Purkinje cell (primary cell): ENCODE data around the gene CPNE6. TPM values are rescaled to one million over a fixed set of nuclear protein-coding genes. Genes with fewer than 3 reads are reported as not detected.

Source experiments
- polyA plus RNA-seq: library from polyadenylated mRNA; unstranded; fragments of >200 nt; fragmentation: Nextera tagmentation; gene quantifications from 2 replicates; pipeline ENCODE4 v1.2.1, GENCODE V29; 2014

The CPNE6 gene
- polyA plus RNA-seq, result 30.4 and 42.2 TPM in 2 replicates

DNA sequence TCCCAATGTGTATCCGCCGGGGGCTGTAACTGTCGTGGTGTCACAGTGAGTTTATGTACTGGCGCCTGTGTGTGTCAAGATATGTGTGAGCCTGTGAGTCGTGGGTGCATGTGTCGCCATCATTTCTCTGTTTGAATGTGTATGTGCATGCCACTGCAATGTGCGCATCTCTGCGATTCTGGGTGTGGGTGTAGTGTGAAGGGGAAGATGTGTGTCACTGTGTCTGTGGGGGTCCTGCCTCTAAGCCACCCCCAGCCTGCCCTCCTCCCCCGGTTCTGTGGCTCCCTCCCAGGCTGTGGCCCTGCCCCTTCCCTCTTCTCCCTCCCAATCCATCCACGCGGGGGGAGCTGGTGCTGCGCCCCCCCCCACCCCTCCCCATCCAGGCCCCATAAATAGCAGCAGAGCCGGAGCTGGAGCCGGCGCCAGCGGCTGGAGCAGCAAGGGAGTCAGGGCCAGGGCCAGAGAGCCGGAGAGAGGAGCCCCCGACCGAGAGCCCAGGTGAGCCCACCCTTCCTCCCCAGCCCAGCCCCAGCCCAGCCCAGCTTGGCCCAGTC, at the start of gene CPNE6:
TSS of gene CPNE6 (plus strand) at position 419 of the 554 bp plus-strand sequence. CDS start 1,375 bp downstream, outside the sequence.

DNA sequence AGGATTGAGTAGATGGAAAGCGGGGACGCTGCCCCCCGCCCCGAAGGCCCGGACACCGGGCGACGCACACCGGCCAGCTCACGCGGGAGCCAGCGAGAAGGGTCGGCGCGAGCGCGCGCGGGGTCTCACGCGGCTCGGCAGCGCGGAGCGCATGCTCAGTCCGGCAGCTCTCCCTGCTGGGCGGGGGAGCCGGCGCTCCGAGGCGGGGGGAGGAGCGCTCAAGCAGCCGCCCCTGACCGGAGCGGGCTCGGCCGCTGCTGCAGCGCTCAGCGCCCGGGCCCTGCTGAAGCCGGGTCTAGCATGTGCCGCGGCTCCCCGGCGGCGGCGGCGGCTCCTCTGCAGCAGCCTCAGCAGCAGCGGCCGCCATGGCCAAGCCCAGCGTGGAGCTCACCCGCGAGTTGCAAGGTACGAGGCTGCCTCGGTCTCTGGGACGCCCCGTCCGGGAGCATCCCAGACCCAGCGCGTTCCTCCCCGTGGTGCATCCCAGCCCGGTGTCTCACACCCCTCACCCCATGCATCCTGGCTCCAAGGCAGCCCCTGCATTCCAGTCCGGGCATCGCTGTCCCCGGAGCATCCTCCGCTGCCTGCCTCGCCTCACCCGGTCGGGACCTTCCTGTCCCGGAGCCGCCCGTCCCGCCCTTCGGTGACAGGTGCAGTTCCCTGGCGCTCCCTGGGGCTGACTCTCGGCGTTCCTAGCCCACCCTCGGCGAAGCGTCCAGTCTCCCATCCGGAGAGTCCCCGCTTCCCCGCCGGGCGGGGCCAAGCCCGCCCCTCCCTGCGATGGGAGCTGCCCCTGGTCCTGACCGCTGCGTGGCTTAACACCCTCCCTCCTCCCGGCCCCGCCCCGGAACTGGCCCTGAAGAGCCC, 19.3 kb upstream of the CPNE6 start, which contains the start of gene CARMIL3:
TSS of gene CARMIL3 (plus strand) at position 221 of the 867 bp plus-strand sequence. CDS start at position 366, 145 bp downstream.

DNA sequence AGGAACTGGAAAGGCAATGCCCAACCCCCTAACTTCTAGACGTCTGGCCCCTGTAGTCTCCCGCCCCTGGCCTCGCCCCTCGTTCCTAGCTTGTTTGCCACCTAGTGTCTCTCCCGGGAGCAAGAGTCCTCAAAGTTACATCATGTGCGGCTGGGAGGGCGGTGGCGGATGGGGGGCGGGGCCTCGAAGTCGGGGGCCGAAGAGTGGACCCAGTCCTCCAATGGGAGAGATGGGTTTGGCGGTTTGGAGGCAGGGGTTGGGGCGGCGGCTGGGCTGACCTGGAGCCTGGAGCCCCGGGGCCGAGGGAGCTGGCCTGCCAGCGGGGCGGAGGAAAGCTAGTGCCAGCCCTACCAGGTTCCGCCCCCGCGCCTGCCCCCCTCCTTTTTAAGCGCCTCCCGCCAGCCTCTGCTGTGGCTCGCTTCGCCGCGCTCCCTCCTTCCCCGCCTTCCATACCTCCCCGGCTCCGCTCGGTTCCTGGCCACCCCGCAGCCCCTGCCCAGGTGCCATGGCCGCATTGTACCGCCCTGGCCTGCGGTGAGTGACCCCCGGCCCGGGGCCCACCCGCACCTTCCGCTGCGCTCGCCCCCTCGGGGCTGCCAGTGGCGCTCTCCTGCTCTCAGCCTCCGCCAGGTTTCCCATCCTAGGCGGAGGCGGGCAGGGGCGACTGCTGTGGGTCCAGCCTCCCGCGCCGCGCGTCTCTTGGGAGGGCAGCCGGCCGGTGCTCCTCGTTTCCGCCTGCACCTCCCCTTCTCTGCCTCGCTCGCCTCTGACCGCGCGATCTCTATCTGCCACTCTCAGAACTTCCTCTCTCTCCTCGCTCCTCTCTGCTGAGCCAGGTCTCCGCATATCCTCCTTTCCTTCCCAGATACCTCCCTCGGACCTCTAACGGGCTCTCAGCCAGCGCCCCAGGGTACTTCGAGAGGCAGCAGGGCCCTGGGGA, 22.8 kb downstream of the CPNE6 start, which contains the start of gene PCK2:
TSS of gene PCK2 (plus strand) at position 411 of the 940 bp plus-strand sequence. CDS start at position 506, 95 bp downstream.

DNA sequence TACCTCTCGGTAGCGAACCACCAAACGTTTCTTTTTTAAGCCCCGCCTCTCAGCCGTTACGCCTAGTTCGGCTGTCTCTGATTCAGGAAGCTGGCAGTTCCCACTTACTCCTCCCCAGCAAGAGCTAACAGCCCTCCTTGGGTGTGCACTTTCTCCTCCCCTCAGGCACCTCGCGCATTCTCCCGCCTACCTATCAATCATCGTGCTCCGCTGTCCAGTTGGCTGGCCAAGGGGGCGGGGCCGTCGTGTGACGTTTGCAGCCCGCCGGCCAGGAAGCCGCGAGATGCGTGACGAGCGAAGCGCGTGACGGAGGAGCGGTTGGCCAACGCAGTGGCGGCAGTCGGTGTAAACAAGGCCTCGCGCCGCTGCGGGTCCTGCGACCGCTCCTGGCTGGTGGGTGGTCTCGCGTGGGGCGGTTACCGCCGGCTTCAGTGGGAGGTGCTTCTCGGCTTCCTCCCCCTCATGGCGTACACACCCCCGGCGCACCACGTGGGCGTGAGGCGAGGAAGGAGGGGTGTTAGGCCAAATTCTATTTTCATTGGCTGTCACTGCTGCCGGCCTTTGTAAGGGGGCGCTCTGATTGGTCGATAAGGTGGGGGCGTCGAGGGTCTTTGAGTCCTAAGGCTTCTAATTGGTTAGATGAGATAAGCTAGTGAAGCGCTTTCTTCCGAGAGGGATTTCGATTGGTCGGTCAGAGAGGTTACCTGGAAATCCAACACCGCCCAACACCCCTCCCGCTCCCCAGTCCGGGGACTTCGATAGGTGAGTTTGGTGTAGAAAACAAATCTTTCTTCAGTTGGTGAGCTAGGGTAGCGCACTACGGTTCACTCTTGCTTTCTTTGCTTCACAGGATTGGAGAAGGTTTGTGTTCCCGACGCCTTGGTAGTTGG, 43.4 kb downstream of the CPNE6 start, which contains the start of the genes DCAF11 and NRL:
TSS of gene DCAF11 (plus strand) at position 246 of the 890 bp plus-strand sequence. CDS start 818 bp downstream, outside the sequence.
TSS of gene NRL (minus strand) at position 418 of the 890 bp plus-strand sequence. CDS start 32,101 bp downstream, outside the sequence.

Other genes with a start within 250 kb of the CPNE6 start
- gene DHRS4, start 117.8 kb upstream of the CPNE6 start, polyA plus RNA-seq, result 0.77 and 2.8 TPM in 2 replicates
- gene DHRS4L2, start 82.6 kb upstream of the CPNE6 start, polyA plus RNA-seq, result 1.9 and 3.5 TPM in 2 replicates
- 0.52 and 1.0 TPM in 2 replicates for gene CARMIL3, start 19.6 kb upstream of the CPNE6 start, polyA plus RNA-seq
- gene PCK2, start 22.7 kb downstream of the CPNE6 start, polyA plus RNA-seq, result 1.2 TPM in 1 of 2 replicates, not detected in the other
- 9.2 and 10.2 TPM in 2 replicates for gene DCAF11, start 43.2 kb downstream of the CPNE6 start, polyA plus RNA-seq
- gene NRL, start 43.4 kb downstream of the CPNE6 start, polyA plus RNA-seq, result 0.27 TPM in 1 of 2 replicates, not detected in the other
- gene FITM1, start 59.1 kb downstream of the CPNE6 start, polyA plus RNA-seq, result not detected in 2 replicates
- gene PSME1, start 64.6 kb downstream of the CPNE6 start, polyA plus RNA-seq, result 104 and 112 TPM in 2 replicates
- 21.2 and 22.7 TPM in 2 replicates for gene EMC9, start 70.0 kb downstream of the CPNE6 start, polyA plus RNA-seq
- 117 and 133 TPM in 2 replicates for gene PSME2, start 75.0 kb downstream of the CPNE6 start, polyA plus RNA-seq
- gene RNF31, start 75.9 kb downstream of the CPNE6 start, polyA plus RNA-seq, result 15.5 and 28.7 TPM in 2 replicates
- gene IRF9, start 89.7 kb downstream of the CPNE6 start, polyA plus RNA-seq, result 5.3 and 7.2 TPM in 2 replicates
- 6.9 and 12.6 TPM in 2 replicates for gene REC8, start 100.5 kb downstream of the CPNE6 start, polyA plus RNA-seq
- 11.9 and 14.7 TPM in 2 replicates for gene IPO4, start 117.3 kb downstream of the CPNE6 start, polyA plus RNA-seq
- 16.9 and 18.7 TPM in 2 replicates for gene TM9SF1, start 123.9 kb downstream of the CPNE6 start, polyA plus RNA-seq
- gene TSSK4, start 134.1 kb downstream of the CPNE6 start, polyA plus RNA-seq, result not detected in 2 replicates
- gene CHMP4A, start 141.9 kb downstream of the CPNE6 start, polyA plus RNA-seq, result 36.2 and 56.5 TPM in 2 replicates
- gene MDP1, start 144.5 kb downstream of the CPNE6 start, polyA plus RNA-seq, result 35.8 and 55.7 TPM in 2 replicates
- gene NEDD8, start 160.8 kb downstream of the CPNE6 start, polyA plus RNA-seq, result 1,309 and 1,370 TPM in 2 replicates
- 57.3 and 98.9 TPM in 2 replicates for gene GMPR2, start 161.4 kb downstream of the CPNE6 start, polyA plus RNA-seq
- gene TINF2, start 171.1 kb downstream of the CPNE6 start, polyA plus RNA-seq, result 21.3 and 23.5 TPM in 2 replicates
- gene TGM1, start 191.6 kb downstream of the CPNE6 start, polyA plus RNA-seq, result not detected in 2 replicates
- 13.6 and 17.3 TPM in 2 replicates for gene RABGGTA, start 200.0 kb downstream of the CPNE6 start, polyA plus RNA-seq
- 7.7 and 15.5 TPM in 2 replicates for gene DHRS1, start 228.2 kb downstream of the CPNE6 start, polyA plus RNA-seq
- 3.4 and 5.3 TPM in 2 replicates for gene NOP9, start 228.3 kb downstream of the CPNE6 start, polyA plus RNA-seq
- 3.6 TPM in 1 of 2 replicates, not detected in the other for gene CIDEB, start 236.4 kb downstream of the CPNE6 start, polyA plus RNA-seq
- gene LTB4R2, start 238.6 kb downstream of the CPNE6 start, polyA plus RNA-seq, result 0.86 TPM in 1 of 2 replicates, not detected in the other
- gene LTB4R, start 239.9 kb downstream of the CPNE6 start, polyA plus RNA-seq, result 0.79 and 1.8 TPM in 2 replicates